Vagina (tissue), 2 donors: ENCODE measurements around the gene SRF. TPM values are rescaled to one million over a fixed set of nuclear protein-coding genes. Genes with fewer than 3 reads are reported as not detected.

Experiments
- DNase-seq, 2 donors: peaks; one replicate each; pipeline ENCODE4 v3.0.0-alpha.2; 2017; ENCODE audit errors: extremely low spot score in 2 of 2
- H3K27ac ChIP-seq: fragments of 200-600 bp; sonication (generic); one replicate; pipeline ENCODE4 v1.5.1; 2019
- H3K27me3 ChIP-seq: fragments of 200-600 bp; sonication (generic); one replicate; pipeline ENCODE4 v1.5.1; 2019
- H3K36me3 ChIP-seq, 2 donors: fragments of 200-600 bp; sonication (generic); one replicate each; pipeline ENCODE4 v1.5.1; 2017 to 2019
- H3K4me1 ChIP-seq: fragments of 200-600 bp; sonication (generic); one replicate; pipeline ENCODE4 v1.5.1; 2019
- H3K4me3 ChIP-seq, 2 donors: fragments of 200-600 bp; sonication (generic); 1 replicate in 1 of 2; 2 replicates in 1 of 2; pipeline ENCODE4 v1.5.1; 2016 to 2019
- H3K9me3 ChIP-seq: fragments of 200-600 bp; sonication (generic); one replicate; pipeline ENCODE4 v1.5.1; 2019
- CTCF ChIP-seq, 3 experiments: fragments of 450-650 bp in 2 of 3; fragments of 200-600 bp in 1 of 3; sonication (generic) in 1 of 3; IDR thresholded peaks; one replicate each; pipeline ENCODE4 v1.5.1; 2017 to 2019; ENCODE audit warnings: antibody characterized with exemption in 3 of 3, mild to moderate bottlenecking in 2 of 3, moderate library complexity in 2 of 3
- POLR2A ChIP-seq, 2 donors: fragments of 450-650 bp; IDR thresholded peaks; one replicate each; pipeline ENCODE4 v1.6.1; 2017; ENCODE audit warnings: antibody characterized with exemption in 2 of 2, mild to moderate bottlenecking in 2 of 2, moderate library complexity in 2 of 2
- POLR2AphosphoS5 ChIP-seq, 2 donors: sonication (generic); formaldehyde crosslinking; IDR thresholded peaks; one replicate each; pipeline ENCODE4 v1.9.0; 2017; ENCODE audit warnings: antibody characterized with exemption in 2 of 2, mild to moderate bottlenecking in 2 of 2, low read depth in 1 of 2; ENCODE audit not compliant: insufficient read depth in 1 of 2
- intact Hi-C: fragments of 100-400 bp; cut with DNase I; formaldehyde crosslinking; loops from one replicate; pipeline ENCODE4 v1.15.1; 2023
- total RNA-seq: library from RNA; depleted of rRNA; stranded (reverse); fragments of >200 nt; gene quantifications from one replicate; pipeline ENCODE4 v1.2.3, GENCODE V29; 2016

The SRF gene
- total RNA-seq, 1 donor from 2014 or later: 28.2 TPM

- Histone ChIP-seq H3K36me3 (peaks cover 0 to 7% of the 10 kb centered on the region in 2 donors), H3K9me3 (no peaks in the 10 kb centered on the region), H3K27me3 (no peaks in the 10 kb centered on the region), H3K4me3 (no peak overlapping the region), H3K4me1 (peaks cover 12% of the 10 kb centered on the region), H3K27ac (no peak overlapping the region)
- intact Hi-C loops: no loop called here
- no peak for DNase-seq
- TF ChIP-seq POLR2A (IDR thresholded peaks at IDR 0.05): no peak
- TF ChIP-seq POLR2AphosphoS5 (IDR thresholded peaks at IDR 0.05; ENCODE audit: insufficient read depth in 1 of 2, low read depth in 1 of 2): no peak
- TF ChIP-seq CTCF (IDR thresholded peaks at IDR 0.05): no peak
These were observed 24.1 kb upstream of the SRF start for GRCh38 chr6:43146709-43147688.

GRCh38 chr6:43147691-43148477, 23.2 kb upstream of the SRF start:
- TF ChIP-seq POLR2AphosphoS5 (IDR thresholded peaks at IDR 0.05; ENCODE audit: insufficient read depth in 1 of 2, low read depth in 1 of 2) (no peak), POLR2A (IDR thresholded peaks at IDR 0.05) (no peak), CTCF (IDR thresholded peaks at IDR 0.05) (no peak)

GRCh38 chr6:43149265-43149664, 21.8 kb upstream of the SRF start:
- no peak overlapping the region for H3K27ac ChIP-seq
- no peak for TF ChIP-seq POLR2AphosphoS5 (IDR thresholded peaks at IDR 0.05; ENCODE audit: insufficient read depth in 1 of 2, low read depth in 1 of 2)
- no peak for TF ChIP-seq CTCF (IDR thresholded peaks at IDR 0.05)
- TF ChIP-seq POLR2A (IDR thresholded peaks at IDR 0.05): no peak
- no peaks in the 10 kb centered on the region for H3K27me3 ChIP-seq
- no peak overlapping the region for H3K4me3 ChIP-seq
- H3K4me1 ChIP-seq: no peaks in the 10 kb centered on the region
- H3K9me3 ChIP-seq: no peaks in the 10 kb centered on the region
- DNase-seq: no peak
- intact Hi-C loops: no loop called here
- peaks cover 0 to 7% of the 10 kb centered on the region in 2 donors for H3K36me3 ChIP-seq

More at GRCh38 chr6:43147691-43148477, 23.2 kb upstream of the SRF start:
- H3K4me1 ChIP-seq: peaks cover 9% of the 10 kb centered on the region
- H3K9me3 ChIP-seq: no peaks in the 10 kb centered on the region
- peaks cover 0 to 7% of the 10 kb centered on the region in 2 donors for H3K36me3 ChIP-seq
- H3K27me3 ChIP-seq: no peaks in the 10 kb centered on the region
- DNase-seq: no peak
- no peak overlapping the region for H3K27ac ChIP-seq
- no peak overlapping the region for H3K4me3 ChIP-seq
- intact Hi-C loops: no loop called here

GRCh38 chr6:43150051-43150751, 20.9 kb upstream of the SRF start:
- no peak for DNase-seq

More at GRCh38 chr6:43150051-43150751, 20.9 kb upstream of the SRF start:
- Histone ChIP-seq H3K27me3 (no peaks in the 10 kb centered on the region), H3K4me1 (no peaks in the 10 kb centered on the region), H3K9me3 (no peaks in the 10 kb centered on the region), H3K27ac (no peak overlapping the region), H3K4me3 (no peak overlapping the region), H3K36me3 (peaks cover 0 to 7% of the 10 kb centered on the region in 2 donors)
- TF ChIP-seq CTCF (IDR thresholded peaks at IDR 0.05) (no peak), POLR2A (IDR thresholded peaks at IDR 0.05) (no peak), POLR2AphosphoS5 (IDR thresholded peaks at IDR 0.05; ENCODE audit: insufficient read depth in 1 of 2, low read depth in 1 of 2) (no peak)
- intact Hi-C loops: no loop called here
